H9 (cell line): ENCODE data around the gene SREBF1. TPM values are rescaled to one million over a fixed set of nuclear protein-coding genes. Genes with fewer than 3 reads are reported as not detected.

Source experiments
- DNase-seq: peaks from one replicate; pipeline ENCODE4 v3.0.0-alpha.2; 2017
- H2AFZ ChIP-seq: one replicate; pipeline ENCODE4 v1.6.1; 2013; ENCODE audit warnings: mild to moderate bottlenecking, low read length, control low read depth, moderate library complexity
- H2AK5ac ChIP-seq: 2 replicates; pipeline ENCODE4 v1.6.1; 2013; ENCODE audit warnings: low read length, control low read depth, mixed read lengths; ENCODE audit not compliant: insufficient read length
- H2BK120ac ChIP-seq: one replicate; pipeline ENCODE4 v1.6.1; 2013; ENCODE audit warnings: low read depth, mild to moderate bottlenecking, low read length, control low read depth, inconsistent platforms; ENCODE audit not compliant: poor library complexity, severe bottlenecking
- H2BK12ac ChIP-seq: 2 replicates; pipeline ENCODE4 v1.6.1; 2013; ENCODE audit warnings: low read length, control low read depth, mixed read lengths, low read depth; ENCODE audit not compliant: insufficient read length
- H2BK15ac ChIP-seq: 2 replicates; pipeline ENCODE4 v1.6.1; 2013; ENCODE audit warnings: low read depth, low read length, control low read depth
- H2BK20ac ChIP-seq: one replicate; pipeline ENCODE4 v1.6.1; 2013; ENCODE audit warnings: low read depth, mild to moderate bottlenecking, low read length, control low read depth, inconsistent platforms; ENCODE audit not compliant: poor library complexity, severe bottlenecking
- H2BK5ac ChIP-seq: 2 replicates; pipeline ENCODE4 v1.6.1; 2013; ENCODE audit warnings: low read length, control low read depth, mixed read lengths; ENCODE audit not compliant: insufficient read length
- H3K14ac ChIP-seq: 2 replicates; pipeline ENCODE4 v1.6.1; 2013; ENCODE audit warnings: low read length, control low read depth; ENCODE audit not compliant: insufficient read depth
- H3K18ac ChIP-seq: 2 replicates; pipeline ENCODE4 v1.6.1; 2013; ENCODE audit warnings: low read depth, mild to moderate bottlenecking, mixed read lengths, low read length, control low read depth; ENCODE audit not compliant: insufficient read length
- H3K23ac ChIP-seq: 2 replicates; pipeline ENCODE4 v1.6.1; 2013; ENCODE audit warnings: low read length, control low read depth, mixed read lengths, low read depth; ENCODE audit not compliant: insufficient read length
- H3K23me2 ChIP-seq: 2 replicates; pipeline ENCODE4 v1.6.1; 2013; ENCODE audit warnings: low read depth, mild to moderate bottlenecking, mixed read lengths, low read length, control low read depth; ENCODE audit not compliant: insufficient read length, poor library complexity, severe bottlenecking
- H3K27ac ChIP-seq: 2 replicates; pipeline ENCODE4 v1.5.1; 2013; ENCODE audit warnings: low read length, control low read depth, mixed read lengths, low read depth; ENCODE audit not compliant: insufficient read length
- H3K27me3 ChIP-seq: 2 replicates; pipeline ENCODE4 v1.6.1; 2013; ENCODE audit warnings: low read length, control low read depth, inconsistent platforms; ENCODE audit not compliant: insufficient read depth
- H3K4ac ChIP-seq: 2 replicates; pipeline ENCODE4 v1.6.1; 2013; ENCODE audit warnings: low read depth, mild to moderate bottlenecking, control low read depth, inconsistent platforms, low read length, moderate library complexity
- H3K4me1 ChIP-seq: 2 replicates; pipeline ENCODE4 v1.6.1; 2013; ENCODE audit warnings: low read length, control low read depth, inconsistent platforms; ENCODE audit not compliant: insufficient read depth
- H3K4me2 ChIP-seq: 2 replicates; pipeline ENCODE4 v1.6.1; 2013; ENCODE audit warnings: low read length, control low read depth, mixed read lengths; ENCODE audit not compliant: insufficient read length, insufficient read depth
- H3K56ac ChIP-seq: 2 replicates; pipeline ENCODE4 v1.6.1; 2013; ENCODE audit warnings: low read depth, mild to moderate bottlenecking, mixed read lengths, low read length, control low read depth; ENCODE audit not compliant: insufficient read length
- H3K79me1 ChIP-seq: 2 replicates; pipeline ENCODE4 v1.6.1; 2013; ENCODE audit warnings: low read depth, mild to moderate bottlenecking, moderate library complexity, low read length, control low read depth, inconsistent platforms; ENCODE audit not compliant: insufficient read depth, poor library complexity, severe bottlenecking
- H3K79me2 ChIP-seq: 2 replicates; pipeline ENCODE4 v1.6.1; 2013; ENCODE audit warnings: low read length, control low read depth, inconsistent platforms; ENCODE audit not compliant: insufficient read depth
- H3K9ac ChIP-seq: 2 replicates; pipeline ENCODE4 v1.6.1; 2013; ENCODE audit warnings: low read length, control low read depth, mixed read lengths; ENCODE audit not compliant: insufficient read length; ENCODE audit errors: extremely low read depth
- H3K9me3 ChIP-seq: one replicate; pipeline ENCODE4 v1.6.1; 2013; ENCODE audit warnings: low read depth, low read length, inconsistent platforms; ENCODE audit not compliant: control insufficient read depth
- H3T11ph ChIP-seq: one replicate; pipeline ENCODE4 v1.6.1; 2013; ENCODE audit warnings: mild to moderate bottlenecking, low read length, control low read depth, inconsistent platforms
- H4K20me1 ChIP-seq: one replicate; pipeline ENCODE4 v1.6.1; 2013; ENCODE audit not compliant: control insufficient read depth, insufficient read length, insufficient read depth
- H4K5ac ChIP-seq: 2 replicates; pipeline ENCODE4 v1.6.1; 2013; ENCODE audit warnings: low read depth, mild to moderate bottlenecking, mixed read lengths, low read length, control low read depth; ENCODE audit not compliant: insufficient read length
- H4K8ac ChIP-seq: replicated peaks from 2 replicates; pipeline ENCODE4 v1.6.1; 2013; ENCODE audit warnings: low read length, control low read depth, mixed read lengths, low read depth; ENCODE audit not compliant: insufficient read length
- H4K91ac ChIP-seq: 2 replicates; pipeline ENCODE4 v1.6.1; 2013; ENCODE audit warnings: low read depth, mild to moderate bottlenecking, moderate library complexity, mixed read lengths, low read length, control low read depth; ENCODE audit not compliant: insufficient read length
- H3K27ac Mint-ChIP-seq, 3 experiments: 2 replicates in 2 of 3; 3 replicates in 1 of 3; pipeline ENCODE4 v1.8.0; 2020 to 2021; ENCODE audit warnings: mixed read lengths in 3 of 3, mild to moderate bottlenecking in 1 of 3, moderate library complexity in 1 of 3
- H3K27me3 Mint-ChIP-seq: 2 replicates; pipeline ENCODE4 v1.8.0; 2021; ENCODE audit warnings: low read depth, mild to moderate bottlenecking, moderate library complexity, mixed read lengths
- H3K36me3 Mint-ChIP-seq, 3 experiments: 2 replicates in 2 of 3; 3 replicates in 1 of 3; pipeline ENCODE4 v1.8.0; 2020 to 2021; ENCODE audit warnings: low read depth in 3 of 3, mixed read lengths in 3 of 3; ENCODE audit not compliant: insufficient read depth in 1 of 3
- H3K4me1 Mint-ChIP-seq, 2 experiments: 2 replicates each; pipeline ENCODE4 v1.8.0; 2020; ENCODE audit warnings: mixed read lengths in 2 of 2
- H3K4me3 Mint-ChIP-seq, 2 experiments: 2 replicates in 1 of 2; 3 replicates in 1 of 2; pipeline ENCODE4 v1.8.0; 2020 to 2021; ENCODE audit warnings: mild to moderate bottlenecking in 2 of 2, mixed read lengths in 2 of 2, moderate library complexity in 1 of 2
- H3K9me3 Mint-ChIP-seq, 2 experiments: 2 replicates in 1 of 2; 3 replicates in 1 of 2; pipeline ENCODE4 v1.8.0; 2020; ENCODE audit warnings: mild to moderate bottlenecking in 2 of 2, mixed read lengths in 2 of 2, moderate library complexity in 1 of 2
- CTCF ChIP-seq: fragments of 200-600 bp; sonication (generic); conservative IDR thresholded peaks from 3 replicates; pipeline ENCODE4 v1.8.0; 2021; ENCODE audit warnings: antibody characterized with exemption, mild to moderate bottlenecking
- WGBS: extraction: QIAGEN DNeasy Blood & Tissue Kit; methylation state at CpG from one replicate; pipeline ENCODE4 v1.1.7; 2013; ENCODE audit warnings: missing lambda C conversion rate, low lambda C conversion rate, mixed read lengths; ENCODE audit not compliant: insufficient read length; ENCODE audit errors: extremely low coverage; 5-methylcytosine and 5-hydroxymethylcytosine counted together
- total RNA-seq: library from RNA; stranded (reverse); gene quantifications from 2 replicates; pipeline ENCODE4 v1.2.1, GENCODE V29; 2021

Gene SREBF1
- total RNA-seq, 1 experiment from 2014 or later, result 81.9 TPM

GRCh38 chr17:17841601-17842025 is 4.8 kb upstream of the SREBF1 start:
- H3K27ac ChIP-seq, result no peak overlapping the region
- H4K91ac ChIP-seq, result no peak overlapping the region

More at GRCh38 chr17:17841601-17842025, 4.8 kb upstream of the SREBF1 start:
- no peak overlapping the region; a peak in 1 of 5 replicates for H3K4me3 Mint-ChIP-seq
- peaks cover 19% of the 10 kb centered on the region for H3K4me1 ChIP-seq
- no peaks in the 10 kb centered on the region for H3K9me3 ChIP-seq
- H3K4me1 Mint-ChIP-seq, result peaks cover 50 to 60% of the 10 kb centered on the region in 2 experiments
- TF ChIP-seq CTCF, result no peak
- H3K23ac ChIP-seq, result no peak overlapping the region
- peak overlapping the region in 1 of 3 experiments; percentile 96; a peak in 3 of 7 replicates for H3K27ac Mint-ChIP-seq
- H3T11ph ChIP-seq, result no peak overlapping the region
- H2AFZ ChIP-seq, result no peak overlapping the region
- H3K27me3 Mint-ChIP-seq, result peaks cover 2% of the 10 kb centered on the region; the same call in 1 of the 2 replicates
- no peak overlapping the region for H2BK5ac ChIP-seq
- peak overlapping the region; percentile 87 for H2BK12ac ChIP-seq
- no peak overlapping the region for H3K4ac ChIP-seq
- H3K23me2 ChIP-seq, result peaks cover 10% of the 10 kb centered on the region
- no peaks in the 10 kb centered on the region for H3K79me2 ChIP-seq
- peaks cover 0 to 2% (median 0%) of the 10 kb centered on the region in 3 experiments; a peak in 1 of 7 replicates for H3K36me3 Mint-ChIP-seq
- H2BK15ac ChIP-seq, result peak overlapping the region; percentile 72; the same call in 1 of the 2 replicates
- H3K14ac ChIP-seq, result peak overlapping the region; percentile 56
- peak overlapping the region; percentile 12 for H2AK5ac ChIP-seq
- H3K79me1 ChIP-seq, result no peaks in the 10 kb centered on the region
- H3K56ac ChIP-seq, result no peak overlapping the region
- no peak overlapping the region for H2BK120ac ChIP-seq
- peak; percentile 49 for DNase-seq
- no peak overlapping the region for H4K5ac ChIP-seq
- no peak overlapping the region for H4K8ac ChIP-seq
- H3K9me3 Mint-ChIP-seq, result no peaks in the 10 kb centered on the region; a peak in 2 of 5 replicates
- H3K18ac ChIP-seq, result peak overlapping the region; percentile 6
- H4K20me1 ChIP-seq, result peaks cover 3% of the 10 kb centered on the region
- H2BK20ac ChIP-seq, result no peak overlapping the region
- no peak overlapping the region for H3K4me2 ChIP-seq
- H3K9ac ChIP-seq, result no peak overlapping the region
- no peaks in the 10 kb centered on the region for H3K27me3 ChIP-seq
- WGBS, result no CpG with 5 or more reads among the region's 1 CpG
